Measurements from ENCODE around the gene FRMPD4. TPM values are rescaled to one million over a fixed set of nuclear protein-coding genes. Genes with fewer than 3 reads are reported as not detected.

FRMPD4 gene
- total RNA-seq, 1 experiment from 2014 or later: 0.24 TPM

DNA sequence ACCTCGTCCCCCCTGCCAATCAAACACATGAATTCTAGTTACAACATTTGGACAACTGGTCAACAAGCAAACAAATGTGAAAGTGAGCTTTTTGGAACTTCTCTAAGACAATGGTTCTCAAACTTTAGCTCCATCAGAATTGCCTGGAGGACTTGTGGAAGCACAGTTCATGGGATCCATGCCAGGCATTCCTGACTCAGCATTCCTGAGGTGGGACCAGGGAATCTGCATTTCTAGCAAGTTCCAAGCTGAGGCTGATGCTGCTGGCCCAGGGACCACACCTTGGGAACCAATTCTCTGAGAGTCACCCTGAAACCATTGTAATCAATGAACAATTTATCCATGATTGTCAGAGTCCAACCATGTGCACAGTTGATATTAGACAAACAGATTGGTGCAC is 609.2 kb downstream of the FRMPD4 start:
- Histone ChIP-seq H3K23ac (ENCODE audit: insufficient read length, low read depth, low read length) (no peak overlapping the region), H3K9ac (ENCODE audit: extremely low read depth, insufficient read length, low read length) (no peak overlapping the region), H3K4ac (ENCODE audit: low read depth, low read length) (no peak overlapping the region), H4K91ac (ENCODE audit: insufficient read length, low read depth, low read length) (no peak overlapping the region), H3T11ph (ENCODE audit: low read length) (no peak overlapping the region), H2AFZ (ENCODE audit: low read length) (no peak overlapping the region), H4K20me1 (ENCODE audit: control insufficient read depth, insufficient read depth, insufficient read length) (no peaks in the 10 kb centered on the region), H3K23me2 (ENCODE audit: insufficient read length, low read depth, low read length, poor library complexity, severe bottlenecking) (no peaks in the 10 kb centered on the region), H3K56ac (ENCODE audit: insufficient read length, low read depth, low read length) (no peak overlapping the region), H3K4me1 (ENCODE audit: insufficient read depth, low read length) (no peaks in the 10 kb centered on the region), H2BK120ac (ENCODE audit: low read depth, low read length, poor library complexity, severe bottlenecking) (no peak overlapping the region), H4K8ac (replicated peaks; ENCODE audit: insufficient read length, low read depth, low read length) (no peak overlapping the region), H3K27me3 (ENCODE audit: insufficient read depth, low read length) (no peaks in the 10 kb centered on the region), H4K5ac (ENCODE audit: insufficient read length, low read depth, low read length) (no peak overlapping the region), H2BK5ac (ENCODE audit: insufficient read length, low read length) (no peak overlapping the region), H3K14ac (ENCODE audit: insufficient read depth, low read length) (no peak overlapping the region), H2BK12ac (ENCODE audit: insufficient read length, low read depth, low read length) (no peak overlapping the region), H3K27ac (ENCODE audit: insufficient read length, low read depth, low read length) (no peak overlapping the region), H3K79me1 (ENCODE audit: insufficient read depth, low read depth, low read length, poor library complexity, severe bottlenecking) (no peaks in the 10 kb centered on the region), H3K4me2 (ENCODE audit: insufficient read depth, insufficient read length, low read length) (no peak overlapping the region), H3K9me3 (ENCODE audit: control insufficient read depth, low read depth, low read length) (no peaks in the 10 kb centered on the region), H2BK15ac (ENCODE audit: low read depth, low read length) (no peak overlapping the region), H2BK20ac (ENCODE audit: low read depth, low read length, poor library complexity, severe bottlenecking) (no peak overlapping the region), H3K18ac (ENCODE audit: insufficient read length, low read depth, low read length) (no peak overlapping the region), H3K79me2 (ENCODE audit: insufficient read depth, low read length) (no peaks in the 10 kb centered on the region), H2AK5ac (ENCODE audit: insufficient read length, low read length) (no peak overlapping the region)
- Mint-ChIP-seq H3K27ac (no peak overlapping the region), H3K36me3 (ENCODE audit: insufficient read depth in 1 of 3, low read depth in 3 of 3) (peaks cover 0 to 2% (median 0%) of the 10 kb centered on the region in 3 experiments; a peak in 1 of 7 replicates), H3K27me3 (ENCODE audit: low read depth) (no peaks in the 10 kb centered on the region), H3K4me3 (no peak overlapping the region), H3K4me1 (peaks cover 7 to 15% of the 10 kb centered on the region in 2 experiments; a peak in 3 of 4 replicates), H3K9me3 (peaks cover 68 to 72% of the 10 kb centered on the region in 2 experiments)
- WGBS (ENCODE audit: extremely low coverage, insufficient read length, low lambda C conversion rate): no CpG with 5 or more reads among the region's 1 CpG
- DNase-seq: no peak
- TF ChIP-seq, protein P1, sequence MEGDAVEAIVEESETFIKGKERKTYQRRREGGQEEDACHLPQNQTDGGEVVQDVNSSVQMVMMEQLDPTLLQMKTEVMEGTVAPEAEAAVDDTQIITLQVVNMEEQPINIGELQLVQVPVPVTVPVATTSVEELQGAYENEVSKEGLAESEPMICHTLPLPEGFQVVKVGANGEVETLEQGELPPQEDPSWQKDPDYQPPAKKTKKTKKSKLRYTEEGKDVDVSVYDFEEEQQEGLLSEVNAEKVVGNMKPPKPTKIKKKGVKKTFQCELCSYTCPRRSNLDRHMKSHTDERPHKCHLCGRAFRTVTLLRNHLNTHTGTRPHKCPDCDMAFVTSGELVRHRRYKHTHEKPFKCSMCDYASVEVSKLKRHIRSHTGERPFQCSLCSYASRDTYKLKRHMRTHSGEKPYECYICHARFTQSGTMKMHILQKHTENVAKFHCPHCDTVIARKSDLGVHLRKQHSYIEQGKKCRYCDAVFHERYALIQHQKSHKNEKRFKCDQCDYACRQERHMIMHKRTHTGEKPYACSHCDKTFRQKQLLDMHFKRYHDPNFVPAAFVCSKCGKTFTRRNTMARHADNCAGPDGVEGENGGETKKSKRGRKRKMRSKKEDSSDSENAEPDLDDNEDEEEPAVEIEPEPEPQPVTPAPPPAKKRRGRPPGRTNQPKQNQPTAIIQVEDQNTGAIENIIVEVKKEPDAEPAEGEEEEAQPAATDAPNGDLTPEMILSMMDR (conservative IDR thresholded peaks at IDR 0.05): no peak

All from H9 (cell line).